22Rv1 (cell line): ENCODE measurements around the gene ZNF717.

Experiments
- CTCF ChIP-seq: fragments of 450-650 bp; IDR thresholded peaks from 2 replicates; pipeline ENCODE4 v1.5.1; 2017; ENCODE audit warnings: mild to moderate bottlenecking
- ZFX ChIP-seq: fragments of 450-650 bp; IDR thresholded peaks from 2 replicates; pipeline ENCODE4 v1.6.1; 2017; ENCODE audit warnings: antibody characterized with exemption, borderline replicate concordance

- TF ChIP-seq CTCF (no peak), ZFX (no peak)
Measured at GRCh38 chr3:75768303-75769017, 16.9 kb downstream of the ZNF717 start.
